GM13976 (cell line): Measurements from ENCODE around the gene MKRN2.
A peak's percentile ranks its signal among the peaks of the same experiment; 100 is the strongest.

Experiments used
- DNase-seq: peaks from one replicate; pipeline ENCODE4 v3.0.0; 2012; ENCODE audit warnings: low spot score
- in situ Hi-C: fragments of 300-500 bp; cut with MboI; formaldehyde crosslinking; loops from one replicate; pipeline ENCODE4 v1.12.0; 2022; ENCODE audit warnings: low sequenced_read_pairs, mixed read lengths, inconsistent platforms; ENCODE audit not compliant: unreplicated experiment
- TF ChIP-seq, protein P1 (sequence below): IDR thresholded peaks from 2 replicates; pipeline ENCODE4 v1.5.1; 2012; ENCODE audit warnings: borderline replicate concordance, mild to moderate bottlenecking; ENCODE audit not compliant: insufficient read depth; ENCODE audit errors: extremely low read depth, missing control alignments, control extremely low read depth

MKRN2 gene, protein sequence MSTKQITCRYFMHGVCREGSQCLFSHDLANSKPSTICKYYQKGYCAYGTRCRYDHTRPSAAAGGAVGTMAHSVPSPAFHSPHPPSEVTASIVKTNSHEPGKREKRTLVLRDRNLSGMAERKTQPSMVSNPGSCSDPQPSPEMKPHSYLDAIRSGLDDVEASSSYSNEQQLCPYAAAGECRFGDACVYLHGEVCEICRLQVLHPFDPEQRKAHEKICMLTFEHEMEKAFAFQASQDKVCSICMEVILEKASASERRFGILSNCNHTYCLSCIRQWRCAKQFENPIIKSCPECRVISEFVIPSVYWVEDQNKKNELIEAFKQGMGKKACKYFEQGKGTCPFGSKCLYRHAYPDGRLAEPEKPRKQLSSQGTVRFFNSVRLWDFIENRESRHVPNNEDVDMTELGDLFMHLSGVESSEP

DNA sequence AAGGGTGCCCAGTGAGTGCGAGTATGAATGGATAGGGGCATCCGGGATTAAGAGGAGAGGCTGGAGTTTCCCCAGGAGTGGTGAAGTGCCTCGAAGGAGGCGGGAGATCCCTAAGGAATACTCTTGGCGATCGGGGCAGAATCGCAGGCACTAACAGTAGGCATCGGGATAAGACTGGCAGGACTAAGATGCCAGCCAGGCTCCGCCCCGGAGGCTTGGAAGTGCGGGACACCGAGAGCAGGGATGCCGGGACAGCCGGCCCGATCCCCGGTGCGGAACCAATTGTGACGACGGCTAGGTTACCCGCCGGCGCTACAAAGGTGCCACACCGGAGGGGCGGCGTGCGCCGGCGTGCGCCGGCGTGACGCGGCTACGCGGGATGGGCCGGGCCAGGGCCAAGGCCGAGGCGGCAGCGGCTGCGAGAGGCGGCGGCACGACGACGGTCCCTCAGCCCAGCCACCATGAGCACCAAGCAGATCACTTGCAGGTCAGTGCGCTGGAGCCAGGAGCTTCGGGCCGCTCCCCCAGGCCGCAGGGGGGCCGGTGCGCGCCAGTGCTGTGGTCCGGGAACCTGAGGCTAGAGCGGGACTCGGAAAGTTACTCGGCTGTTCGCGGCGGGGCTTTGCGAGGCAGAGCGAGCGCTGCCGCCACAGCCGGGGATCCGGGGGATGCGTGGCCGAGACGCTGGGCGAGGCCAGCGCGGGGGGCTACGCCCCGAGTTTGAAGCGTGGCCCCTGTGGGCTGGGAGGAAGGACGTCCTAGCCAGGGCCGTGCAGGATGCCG, at the start of gene MKRN2:
Gene MKRN2, plus strand, starts transcription at position 398 of the 783 bp plus-strand sequence. Its CDS starts 64 bp downstream, at position 462.
- DNase-seq: peak; percentile 91
- in situ Hi-C loops: no loop called here
- TF ChIP-seq, protein P1, sequence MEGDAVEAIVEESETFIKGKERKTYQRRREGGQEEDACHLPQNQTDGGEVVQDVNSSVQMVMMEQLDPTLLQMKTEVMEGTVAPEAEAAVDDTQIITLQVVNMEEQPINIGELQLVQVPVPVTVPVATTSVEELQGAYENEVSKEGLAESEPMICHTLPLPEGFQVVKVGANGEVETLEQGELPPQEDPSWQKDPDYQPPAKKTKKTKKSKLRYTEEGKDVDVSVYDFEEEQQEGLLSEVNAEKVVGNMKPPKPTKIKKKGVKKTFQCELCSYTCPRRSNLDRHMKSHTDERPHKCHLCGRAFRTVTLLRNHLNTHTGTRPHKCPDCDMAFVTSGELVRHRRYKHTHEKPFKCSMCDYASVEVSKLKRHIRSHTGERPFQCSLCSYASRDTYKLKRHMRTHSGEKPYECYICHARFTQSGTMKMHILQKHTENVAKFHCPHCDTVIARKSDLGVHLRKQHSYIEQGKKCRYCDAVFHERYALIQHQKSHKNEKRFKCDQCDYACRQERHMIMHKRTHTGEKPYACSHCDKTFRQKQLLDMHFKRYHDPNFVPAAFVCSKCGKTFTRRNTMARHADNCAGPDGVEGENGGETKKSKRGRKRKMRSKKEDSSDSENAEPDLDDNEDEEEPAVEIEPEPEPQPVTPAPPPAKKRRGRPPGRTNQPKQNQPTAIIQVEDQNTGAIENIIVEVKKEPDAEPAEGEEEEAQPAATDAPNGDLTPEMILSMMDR: no peak

DNA sequence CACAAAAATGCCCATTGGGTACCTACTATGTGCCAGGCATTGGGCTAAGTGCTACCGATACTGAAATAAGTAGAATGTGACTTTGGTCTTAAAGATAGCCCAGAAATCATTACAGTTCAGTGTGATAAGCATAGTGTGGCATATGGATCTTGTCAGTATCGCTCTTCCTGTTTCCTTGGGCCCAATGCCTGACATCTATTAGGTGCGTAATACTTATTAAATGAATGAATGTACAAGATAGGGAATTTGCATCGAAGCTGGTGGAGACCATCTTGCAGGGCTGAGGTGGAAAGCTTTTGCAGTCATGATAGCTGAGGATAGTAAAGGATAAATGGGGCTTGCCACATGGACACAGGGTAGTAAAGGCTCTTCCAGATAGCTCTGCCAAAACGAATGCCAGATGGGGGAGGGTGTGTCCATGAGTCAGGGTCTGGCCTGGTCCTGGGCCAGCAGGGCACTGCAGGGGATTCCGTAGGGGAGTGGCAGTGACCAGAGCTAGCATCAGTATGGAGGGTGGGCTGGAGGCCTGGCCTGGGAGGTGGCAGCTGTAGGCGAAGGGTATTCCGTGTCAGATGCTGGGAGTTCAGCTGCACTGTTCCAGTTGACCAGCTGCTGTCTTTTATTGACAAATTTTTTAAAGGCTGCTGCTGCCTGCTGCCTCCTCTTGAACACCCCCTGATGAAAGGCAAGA, 49.2 kb upstream of the MKRN2 start:
- DNase-seq: no peak
- in situ Hi-C loops: no loop called here

DNA sequence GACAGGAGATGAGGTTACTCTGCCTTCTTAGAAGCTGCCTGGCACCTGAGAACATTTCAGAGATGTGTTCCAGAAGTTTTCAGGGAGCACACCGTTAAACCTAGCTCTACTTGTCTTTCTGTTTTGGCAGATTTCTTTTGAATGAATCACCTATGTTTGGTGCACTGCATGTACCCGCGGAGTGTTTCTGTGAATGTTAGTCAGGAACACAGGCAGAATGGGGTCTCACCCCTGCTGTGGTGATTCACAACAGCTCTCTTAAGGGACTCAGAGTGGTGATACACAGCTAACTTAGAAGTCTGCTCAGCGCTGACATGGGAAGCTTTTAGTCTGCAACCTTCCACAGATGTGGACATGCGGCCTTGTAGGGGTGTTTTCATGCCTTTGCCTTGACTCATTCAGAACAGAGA, 48.6 kb upstream of the MKRN2 start:
- TF ChIP-seq, protein P1: no peak
- DNase-seq: no peak
- in situ Hi-C loops: no loop called here

More for the DNA sequence above, 49.2 kb upstream of the MKRN2 start:
- TF ChIP-seq, protein P1: no peak

DNA sequence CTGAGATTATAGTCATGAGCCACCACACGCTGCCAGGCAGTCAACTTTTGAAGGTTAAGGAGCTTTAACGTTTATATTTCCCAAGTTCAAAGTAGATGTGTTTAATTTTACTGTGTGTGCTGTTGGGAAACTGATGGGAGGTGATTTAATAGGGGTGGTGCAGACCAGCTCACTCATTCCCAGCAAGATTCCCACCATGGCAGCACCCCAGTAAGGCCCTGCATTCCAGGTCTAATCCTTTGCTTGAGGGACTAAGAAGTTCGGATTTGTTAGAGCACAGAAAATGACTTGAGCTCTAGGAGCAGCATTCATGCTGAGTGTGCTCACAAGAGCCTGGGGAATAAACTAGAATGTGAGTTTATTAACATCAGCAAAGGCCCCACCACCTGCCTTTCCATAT, 47.4 kb upstream of the MKRN2 start:
- TF ChIP-seq, protein P1: no peak
- DNase-seq: no peak
- in situ Hi-C loops: no loop called here

DNA sequence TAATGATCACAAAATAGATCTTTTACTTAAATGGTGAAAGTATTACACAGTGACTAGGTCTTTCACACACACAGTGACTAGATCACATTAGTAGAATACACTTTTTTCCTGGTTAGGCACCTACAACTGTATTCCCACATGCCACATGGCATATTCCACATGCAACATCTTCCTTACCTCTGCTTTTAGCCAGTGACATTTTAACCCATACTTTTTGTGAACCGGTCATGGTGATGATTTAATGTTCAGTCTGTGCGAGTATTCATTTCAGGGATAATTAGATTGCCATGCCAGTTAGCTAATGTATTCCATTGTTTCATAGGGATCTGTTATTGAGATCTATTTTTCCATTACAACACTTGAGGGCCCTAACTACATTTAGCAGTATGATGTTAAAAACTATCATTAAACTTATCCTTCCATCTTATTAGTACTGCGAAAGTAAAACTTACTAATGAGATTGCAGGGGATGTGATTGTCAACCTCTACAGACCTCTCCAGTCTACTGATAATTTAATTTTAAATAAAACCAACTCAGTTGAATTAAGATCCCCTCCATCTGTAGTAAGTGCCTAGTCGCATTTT, 44.3 kb upstream of the MKRN2 start:
- in situ Hi-C loops: no loop called here
- TF ChIP-seq, protein P1: no peak
- DNase-seq: no peak
